Activated CD4-positive, alpha-beta T cell treated with anti-CD3 and anti-CD28 coated beads for 4 hours (primary cell): ENCODE data around the gene LEKR1.
"Not testable (repeated sequence)": the region's sequence is repeated elsewhere in the genome, so short reads cannot be mapped to it uniquely, and the experiment has no call there.

ENCODE experiments used
- DNase-seq, 2 donors: peaks; one replicate each; pipeline ENCODE4 v3.0.0-alpha.2; 2020

Gene LEKR1

GRCh38 chr3:156914300-156914699 is 88.1 kb downstream of the LEKR1 start:
- not testable (repeated sequence) for DNase-seq

- no peak for DNase-seq
Measured at GRCh38 chr3:156915372-156915771, 89.2 kb downstream of the LEKR1 start.

GRCh38 chr3:156918746-156919145 is 92.6 kb downstream of the LEKR1 start:
- no peak for DNase-seq

GRCh38 chr3:156919818-156920217 is 93.7 kb downstream of the LEKR1 start:
- DNase-seq = no peak

- no peak for DNase-seq
Measured at GRCh38 chr3:156920399-156920798, 94.2 kb downstream of the LEKR1 start.

GRCh38 chr3:156923349-156923748 is 97.2 kb downstream of the LEKR1 start:
- DNase-seq = no peak

GRCh38 chr3:156938724-156939123 is 112.6 kb downstream of the LEKR1 start:
- DNase-seq = no peak

GRCh38 chr3:156939315-156939714 is 113.2 kb downstream of the LEKR1 start:
- no peak for DNase-seq

- no peak for DNase-seq
Measured at GRCh38 chr3:156941311-156941710, 115.2 kb downstream of the LEKR1 start.

GRCh38 chr3:156948402-156949210 is 122.5 kb downstream of the LEKR1 start:
- DNase-seq = no peak

- no peak for DNase-seq
Measured at GRCh38 chr3:156952011-156952410, 125.9 kb downstream of the LEKR1 start.

GRCh38 chr3:156957715-156958114 is 131.6 kb downstream of the LEKR1 start:
- no peak for DNase-seq

GRCh38 chr3:156963096-156963495 is 136.9 kb downstream of the LEKR1 start:
- no peak for DNase-seq

GRCh38 chr3:156964577-156964976 is 138.4 kb downstream of the LEKR1 start:
- DNase-seq = no peak

GRCh38 chr3:156966349-156966748 is 140.2 kb downstream of the LEKR1 start:
- DNase-seq = not testable (repeated sequence)

GRCh38 chr3:156973954-156974353 is 147.8 kb downstream of the LEKR1 start:
- DNase-seq = no peak

GRCh38 chr3:156974931-156975330 is 148.8 kb downstream of the LEKR1 start:
- DNase-seq = no peak

- DNase-seq = no peak
Measured at GRCh38 chr3:156975721-156976120, 149.6 kb downstream of the LEKR1 start.

GRCh38 chr3:156976933-156977332 is 150.8 kb downstream of the LEKR1 start:
- no peak for DNase-seq

GRCh38 chr3:156978481-156978961 is 152.4 kb downstream of the LEKR1 start:
- no peak for DNase-seq

GRCh38 chr3:156981005-156981404 is 154.9 kb downstream of the LEKR1 start:
- no peak for DNase-seq

- DNase-seq = no peak
Measured at GRCh38 chr3:156983559-156983958, 157.4 kb downstream of the LEKR1 start.

- DNase-seq = no peak
Measured at GRCh38 chr3:156985711-156986110, 159.6 kb downstream of the LEKR1 start.

- DNase-seq = no peak
Measured at GRCh38 chr3:156987946-156988345, 161.8 kb downstream of the LEKR1 start.

GRCh38 chr3:156997351-156997750 is 171.2 kb downstream of the LEKR1 start:
- DNase-seq = no peak
